ENCODE measurements around the gene GRM3.

GRM3 gene

GRCh38 chr7:86706406-86706805 is 62.7 kb downstream of the GRM3 start:
- no peak for DNase-seq

GRCh38 chr7:86708031-86708680 is 64.4 kb downstream of the GRM3 start:
- no peak for DNase-seq

DNA sequence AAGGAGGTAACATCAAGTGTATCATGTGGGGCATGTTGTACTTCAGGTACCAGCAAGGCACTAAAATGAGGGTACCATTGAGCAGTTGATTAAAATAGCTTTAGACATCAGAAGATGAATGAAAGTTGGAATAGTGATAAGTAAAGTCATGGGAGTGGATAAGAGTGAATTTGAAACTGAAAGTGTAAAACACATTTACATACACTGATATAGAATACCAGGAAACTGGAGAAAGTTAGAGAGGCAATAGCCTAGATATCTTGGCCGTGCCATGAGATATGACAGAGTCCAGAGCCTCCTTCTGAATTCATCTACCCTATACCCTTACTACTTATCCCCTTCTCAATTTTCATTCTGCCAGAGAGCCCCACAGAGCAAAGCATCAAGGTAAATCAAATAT is 76.6 kb downstream of the GRM3 start:
- DNase-seq, result no peak

GRCh38 chr7:86733783-86734182 is 90.1 kb downstream of the GRM3 start:
- peak; percentile 1 for DNase-seq

DNA sequence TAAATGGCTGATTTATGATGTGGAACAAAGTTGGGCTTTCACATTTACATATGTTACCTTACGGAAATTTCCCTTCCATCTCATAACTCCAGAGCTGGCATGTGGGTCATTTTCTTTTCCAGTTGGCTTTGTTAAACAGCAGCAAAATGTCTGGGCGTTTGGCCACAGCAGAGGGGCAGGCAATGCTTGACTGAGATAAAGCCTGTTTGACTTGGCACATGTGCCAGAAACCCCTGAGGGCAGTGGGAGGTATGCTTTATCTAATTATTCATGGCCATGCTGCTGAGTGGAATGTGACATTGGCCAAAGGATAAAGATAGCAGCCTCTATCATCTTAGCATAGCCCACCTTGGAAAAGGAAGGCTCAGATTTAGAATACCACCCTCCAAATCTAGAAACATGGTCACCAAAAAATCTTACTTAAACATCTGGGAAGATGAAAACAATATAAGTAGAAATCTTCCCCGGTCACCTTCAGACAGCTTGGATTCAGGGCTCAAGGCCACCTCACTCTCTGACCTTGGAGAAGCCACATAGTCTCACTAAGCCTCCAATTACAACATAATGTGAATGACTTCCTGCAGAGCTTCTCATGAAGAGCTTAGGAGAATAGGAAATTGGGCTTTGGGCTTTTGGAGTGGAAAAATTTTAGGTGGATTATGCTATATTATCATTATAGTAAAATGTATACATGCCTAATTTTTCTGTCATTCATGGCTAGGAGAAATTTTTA is 101.5 kb downstream of the GRM3 start:
- DNase-seq, result no peak

GRCh38 chr7:86747698-86748097 is 104.0 kb downstream of the GRM3 start:
- DNase-seq, result no peak

- no peak for DNase-seq
Measured at GRCh38 chr7:86748201-86748600, 104.5 kb downstream of the GRM3 start.

GRCh38 chr7:86748843-86749719 is 105.4 kb downstream of the GRM3 start:
- no peak for DNase-seq

DNA sequence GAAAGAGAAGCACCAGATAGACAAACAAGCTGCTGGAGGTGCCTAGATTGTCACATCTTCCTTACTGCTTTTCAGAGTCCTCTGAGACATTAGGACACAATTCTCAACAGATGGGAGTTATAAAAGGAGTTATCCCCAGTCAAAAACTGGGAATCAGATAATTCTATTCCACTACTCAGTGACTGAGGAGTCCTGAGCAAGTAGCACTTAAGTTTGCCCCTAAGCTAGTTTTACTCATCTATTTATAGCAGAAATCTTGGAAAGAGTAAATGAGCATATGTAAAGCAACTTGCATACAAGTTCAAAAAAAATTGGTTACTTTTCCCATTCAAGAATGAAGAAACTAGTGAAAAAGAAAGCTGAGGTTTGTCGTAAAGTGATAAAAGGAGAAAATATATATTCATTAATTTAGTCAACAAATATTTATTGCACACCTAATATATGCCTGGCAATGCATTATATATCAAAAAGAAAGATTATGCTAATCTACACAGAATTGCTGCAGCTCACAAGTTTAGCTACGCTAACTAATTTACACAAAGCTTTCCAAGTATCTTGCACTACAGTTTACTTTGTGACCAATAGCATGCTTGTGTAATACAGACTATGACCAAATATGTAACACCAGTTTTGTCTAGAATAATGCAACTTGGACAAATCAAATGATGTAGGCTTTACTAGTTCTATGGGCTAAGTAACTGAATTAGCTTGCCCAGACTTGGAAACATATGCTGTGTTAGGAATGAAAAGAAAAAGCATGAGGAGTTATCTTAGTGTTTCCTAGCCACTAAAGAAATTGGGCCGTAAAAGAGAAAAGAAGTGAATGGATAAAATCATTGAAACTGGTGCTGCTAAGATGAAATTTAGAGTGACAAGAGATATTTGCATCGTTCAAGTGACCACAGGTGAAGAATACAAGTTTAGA is 106.3 kb downstream of the GRM3 start:
- DNase-seq, result no peak

- DNase-seq, result no peak
Measured at GRCh38 chr7:86760236-86760635, 116.5 kb downstream of the GRM3 start.

GRCh38 chr7:86762129-86762528 is 118.4 kb downstream of the GRM3 start:
- DNase-seq, result no peak

DNA sequence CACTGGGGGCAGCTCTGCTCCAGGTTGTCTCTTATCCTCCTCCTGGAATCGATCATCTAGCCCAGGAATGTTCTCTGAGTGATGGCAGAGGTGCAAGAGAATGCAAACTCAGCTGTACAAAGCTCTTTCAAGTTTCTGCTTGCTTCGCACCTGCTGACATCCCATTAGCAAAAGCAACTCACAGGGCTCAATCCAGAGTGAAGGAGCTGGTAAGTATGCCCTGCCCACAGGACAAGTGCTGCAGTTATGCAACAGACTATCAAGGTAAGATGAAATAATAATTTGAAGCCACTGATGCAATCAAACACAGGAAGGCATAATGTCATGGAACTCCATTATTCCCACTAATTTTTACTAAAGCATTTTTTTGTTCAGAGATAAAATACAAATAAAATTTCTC is 122.2 kb downstream of the GRM3 start:
- DNase-seq, result no peak

- no peak for DNase-seq
Measured at GRCh38 chr7:86768394-86768793, 124.7 kb downstream of the GRM3 start.

DNA sequence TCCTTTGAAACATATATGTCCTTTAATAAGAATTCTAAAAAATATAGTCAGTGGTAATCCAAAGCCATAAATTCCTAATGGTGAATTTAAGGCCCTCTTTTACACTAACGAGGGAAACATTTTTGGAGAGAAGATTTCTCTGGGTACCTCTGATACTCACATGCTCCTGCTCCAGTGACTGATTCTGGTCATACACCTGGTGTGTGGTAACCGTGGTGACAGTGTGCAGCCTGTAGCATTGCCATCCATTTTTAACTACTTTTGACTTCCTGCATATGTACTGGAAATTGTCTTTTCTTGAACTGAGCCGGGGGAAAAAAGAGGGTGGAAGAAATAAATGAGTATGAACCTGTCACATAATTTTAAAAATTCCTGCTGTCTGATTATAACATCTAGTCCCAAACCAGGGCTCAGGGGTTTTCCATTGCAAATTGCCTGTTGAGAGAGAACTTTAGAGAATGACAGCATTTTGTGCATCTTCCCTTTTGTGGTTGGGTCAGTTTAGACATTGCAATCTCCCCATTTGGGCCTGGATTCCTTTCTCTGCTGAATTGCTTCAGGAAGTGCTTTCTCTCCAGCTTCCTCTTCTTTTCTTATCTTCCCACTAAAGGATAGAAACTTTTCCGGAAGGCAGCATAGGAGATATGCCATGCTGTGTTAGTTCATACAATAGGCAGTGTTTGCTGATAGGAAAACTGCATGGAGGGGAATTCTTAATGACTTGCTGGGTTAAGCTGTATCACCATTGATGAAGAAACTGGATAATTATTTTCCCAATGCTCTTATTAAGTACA is 125.5 kb downstream of the GRM3 start:
- no peak for DNase-seq

DNA sequence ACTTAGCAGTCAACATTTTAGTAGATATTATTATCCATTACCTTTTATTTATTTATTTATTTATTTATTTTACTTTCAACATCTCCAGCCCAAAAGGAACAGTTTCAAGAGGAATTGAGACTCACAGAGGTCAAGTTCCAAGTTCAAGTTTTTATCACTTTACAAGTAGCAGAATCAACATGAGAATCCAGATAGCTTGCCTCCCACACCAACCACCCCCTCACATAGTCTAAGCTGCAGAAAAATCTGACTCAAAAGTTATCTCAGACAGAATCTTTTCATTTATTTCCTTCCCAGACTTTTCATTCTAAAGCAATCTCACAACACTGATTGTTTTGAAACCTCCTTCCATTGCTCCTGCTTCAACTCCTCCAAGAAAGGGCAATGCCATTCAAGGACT is 129.6 kb downstream of the GRM3 start:
- DNase-seq, result no peak

- DNase-seq, result no peak
Measured at GRCh38 chr7:86775203-86775602, 131.5 kb downstream of the GRM3 start.

DNA sequence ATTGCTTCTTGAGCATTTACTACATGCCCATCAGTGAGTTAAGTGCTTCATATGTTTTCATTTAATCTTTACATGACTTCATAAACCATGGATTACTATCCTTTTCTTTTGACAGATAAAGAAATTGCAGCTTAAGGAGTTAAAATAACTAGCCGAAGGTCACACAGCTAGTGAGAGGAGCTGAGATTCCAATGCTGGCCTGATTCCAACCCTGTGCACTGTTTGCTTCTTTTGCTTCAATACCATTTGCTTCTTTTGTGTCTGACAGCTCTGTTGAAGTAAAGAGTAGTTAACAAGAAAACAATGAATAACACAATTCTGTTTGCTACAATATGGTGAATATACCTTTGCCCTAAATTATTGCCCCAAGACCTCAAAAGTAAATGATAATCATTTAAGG is 132.4 kb downstream of the GRM3 start:
- DNase-seq, result no peak

DNA sequence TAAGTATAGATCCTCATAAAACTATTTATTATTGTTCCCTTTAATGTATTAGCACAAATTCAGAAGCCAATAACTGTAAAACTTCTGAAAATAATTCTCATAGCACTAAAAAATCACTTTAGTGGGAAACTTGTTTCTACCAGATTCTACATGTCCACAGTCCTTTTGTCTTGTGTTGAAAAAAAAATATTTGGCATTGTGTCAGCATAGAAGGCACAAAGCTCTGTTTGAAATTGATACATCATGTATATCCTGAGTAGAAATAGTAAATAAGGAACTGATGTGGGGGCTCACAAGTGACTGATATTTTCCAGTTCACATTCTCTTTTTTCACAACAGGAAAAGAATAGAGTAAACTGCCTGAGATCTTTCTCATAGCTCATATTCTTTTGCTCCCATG is 134.6 kb downstream of the GRM3 start:
- no peak for DNase-seq

- DNase-seq, result no peak
Measured at GRCh38 chr7:86784765-86785164, 141.1 kb downstream of the GRM3 start.

- no peak for DNase-seq
Measured at GRCh38 chr7:86785641-86786040, 141.9 kb downstream of the GRM3 start.

GRCh38 chr7:86786376-86786775 is 142.7 kb downstream of the GRM3 start:
- no peak for DNase-seq

DNA sequence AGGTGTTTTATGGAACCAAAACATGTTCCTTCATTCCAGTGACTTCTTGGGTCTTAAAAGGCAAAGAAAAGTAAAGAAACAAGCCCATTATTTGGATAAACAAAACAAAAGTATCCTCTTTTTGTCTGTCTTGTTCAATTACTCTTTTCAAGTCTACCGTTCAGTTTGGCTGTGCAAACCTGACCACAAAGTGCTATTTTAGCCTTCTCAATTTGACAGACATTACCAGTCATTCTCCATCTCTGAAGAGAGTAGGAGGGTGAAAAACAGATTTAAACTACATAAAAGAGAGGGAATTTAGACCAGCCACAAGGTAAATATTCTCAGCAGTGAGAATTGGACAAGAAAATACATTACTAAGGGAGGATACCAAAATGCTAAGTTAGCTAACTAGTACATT is 145.2 kb downstream of the GRM3 start:
- no peak for DNase-seq
